GM12892 (cell line): ENCODE results near the gene EDAR.

Experiments
- POLR2A ChIP-seq: IDR thresholded peaks from 2 replicates; pipeline ENCODE4 v1.6.1; 2011; ENCODE audit warnings: low read depth, low read length, control low read depth
- TAF1 ChIP-seq: IDR thresholded peaks from 2 replicates; pipeline ENCODE4 v1.6.1; 2011; ENCODE audit warnings: low read depth, mild to moderate bottlenecking, control low read depth, low read length, borderline replicate concordance

- TF ChIP-seq POLR2A, result no peak
- TF ChIP-seq TAF1, result no peak
Measured at GRCh38 chr2:109032229-109032820, 43.3 kb upstream of the EDAR start.
